Stimulated activated CD4-positive, alpha-beta T cell treated with anti-CD3 and anti-CD28 coated beads, Interleukin-4, amount 100 ng/mL, for 24 hours (primary cell): ENCODE measurements around the gene PDE8B.

Source experiments
- DNase-seq: peaks from one replicate; pipeline ENCODE4 v3.0.0-alpha.2; 2020

Gene PDE8B, protein sequence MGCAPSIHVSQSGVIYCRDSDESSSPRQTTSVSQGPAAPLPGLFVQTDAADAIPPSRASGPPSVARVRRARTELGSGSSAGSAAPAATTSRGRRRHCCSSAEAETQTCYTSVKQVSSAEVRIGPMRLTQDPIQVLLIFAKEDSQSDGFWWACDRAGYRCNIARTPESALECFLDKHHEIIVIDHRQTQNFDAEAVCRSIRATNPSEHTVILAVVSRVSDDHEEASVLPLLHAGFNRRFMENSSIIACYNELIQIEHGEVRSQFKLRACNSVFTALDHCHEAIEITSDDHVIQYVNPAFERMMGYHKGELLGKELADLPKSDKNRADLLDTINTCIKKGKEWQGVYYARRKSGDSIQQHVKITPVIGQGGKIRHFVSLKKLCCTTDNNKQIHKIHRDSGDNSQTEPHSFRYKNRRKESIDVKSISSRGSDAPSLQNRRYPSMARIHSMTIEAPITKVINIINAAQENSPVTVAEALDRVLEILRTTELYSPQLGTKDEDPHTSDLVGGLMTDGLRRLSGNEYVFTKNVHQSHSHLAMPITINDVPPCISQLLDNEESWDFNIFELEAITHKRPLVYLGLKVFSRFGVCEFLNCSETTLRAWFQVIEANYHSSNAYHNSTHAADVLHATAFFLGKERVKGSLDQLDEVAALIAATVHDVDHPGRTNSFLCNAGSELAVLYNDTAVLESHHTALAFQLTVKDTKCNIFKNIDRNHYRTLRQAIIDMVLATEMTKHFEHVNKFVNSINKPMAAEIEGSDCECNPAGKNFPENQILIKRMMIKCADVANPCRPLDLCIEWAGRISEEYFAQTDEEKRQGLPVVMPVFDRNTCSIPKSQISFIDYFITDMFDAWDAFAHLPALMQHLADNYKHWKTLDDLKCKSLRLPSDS

DNA sequence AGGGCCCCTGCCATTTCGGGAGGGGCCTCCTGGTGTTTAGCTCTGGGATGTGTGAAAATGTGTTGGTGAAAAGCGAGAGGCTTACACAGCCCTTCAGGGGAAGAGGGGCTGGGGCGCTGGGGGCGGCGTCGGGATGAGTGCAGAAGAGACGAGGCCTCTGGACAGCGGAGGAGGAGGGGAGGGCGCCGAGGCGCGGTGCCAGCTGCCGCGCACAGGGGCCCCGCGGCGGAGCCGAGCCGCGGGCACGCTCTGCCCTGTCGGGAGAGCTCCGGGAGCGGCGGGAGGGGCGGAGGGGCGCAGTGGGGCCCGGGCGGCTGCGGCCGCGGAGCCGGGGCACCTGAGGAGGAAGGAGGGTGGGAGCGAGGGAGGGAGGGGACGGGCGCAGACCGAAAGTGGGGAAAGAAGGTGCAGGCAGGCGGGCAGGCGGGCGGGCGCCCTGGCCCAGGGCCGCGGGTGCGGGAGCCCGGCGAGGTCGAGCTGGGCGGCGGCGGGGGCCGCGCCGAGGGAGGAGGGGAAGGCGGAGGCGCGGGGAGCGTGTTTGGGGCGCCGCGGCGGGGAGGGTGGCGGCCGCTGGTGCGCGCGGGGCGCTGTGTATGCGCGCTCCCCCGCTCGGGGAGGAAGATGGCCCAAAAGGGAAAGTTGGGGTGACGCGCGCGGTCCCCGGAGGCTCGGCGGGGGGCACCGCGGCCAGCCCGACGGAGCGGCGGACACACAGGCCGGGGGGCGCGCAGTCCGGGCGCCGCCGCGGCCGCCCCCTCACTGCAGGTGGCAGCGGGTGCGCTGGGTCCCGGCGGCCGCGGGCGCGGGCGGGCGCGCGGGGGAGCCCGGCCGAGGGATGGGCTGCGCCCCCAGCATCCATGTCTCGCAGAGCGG lies at the start of gene PDE8B:
Gene PDE8B (plus strand): TSS at position 590 of the 873 bp plus-strand sequence. CDS start 246 bp downstream, at position 836.
- no peak for DNase-seq

DNA sequence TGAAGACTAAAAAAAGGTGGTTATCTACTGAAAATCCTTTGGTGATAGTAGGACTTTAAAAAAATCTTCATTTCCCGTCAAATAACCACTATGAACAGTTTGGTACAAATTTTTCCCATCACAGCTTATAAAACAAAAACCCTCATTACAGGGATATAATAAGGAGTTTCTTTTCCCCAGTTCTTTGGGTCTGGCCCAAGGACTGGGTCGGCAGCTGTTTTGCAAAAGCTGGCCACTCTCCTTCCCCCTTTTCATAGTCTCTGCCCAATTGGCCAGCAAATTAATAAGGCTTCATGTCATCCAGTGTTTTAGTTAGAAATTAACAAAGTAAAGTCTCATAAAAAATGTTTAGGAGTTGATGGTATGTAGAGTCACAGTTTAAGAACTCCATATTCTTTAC lies 47.0 kb upstream of the PDE8B start:
- no peak for DNase-seq

DNA sequence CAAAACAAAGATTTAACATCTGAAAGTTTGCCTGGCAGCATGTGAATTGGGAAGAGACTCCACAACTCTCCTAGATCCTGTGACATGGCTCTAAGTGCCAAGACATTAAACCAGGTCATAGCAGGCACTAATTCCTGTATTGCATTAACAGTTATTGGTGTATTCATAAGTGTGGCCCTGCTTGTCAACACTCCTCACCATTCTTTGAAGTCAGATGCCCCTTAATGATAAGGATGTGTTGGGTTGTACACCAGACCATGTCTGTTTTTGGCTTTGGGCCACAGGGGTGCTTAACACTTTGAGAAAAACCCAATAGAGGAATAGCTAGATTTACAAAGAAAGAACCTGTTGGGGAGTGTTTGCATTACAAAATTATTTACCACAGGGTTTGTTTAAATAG lies 43.4 kb upstream of the PDE8B start:
- DNase-seq = no peak

DNA sequence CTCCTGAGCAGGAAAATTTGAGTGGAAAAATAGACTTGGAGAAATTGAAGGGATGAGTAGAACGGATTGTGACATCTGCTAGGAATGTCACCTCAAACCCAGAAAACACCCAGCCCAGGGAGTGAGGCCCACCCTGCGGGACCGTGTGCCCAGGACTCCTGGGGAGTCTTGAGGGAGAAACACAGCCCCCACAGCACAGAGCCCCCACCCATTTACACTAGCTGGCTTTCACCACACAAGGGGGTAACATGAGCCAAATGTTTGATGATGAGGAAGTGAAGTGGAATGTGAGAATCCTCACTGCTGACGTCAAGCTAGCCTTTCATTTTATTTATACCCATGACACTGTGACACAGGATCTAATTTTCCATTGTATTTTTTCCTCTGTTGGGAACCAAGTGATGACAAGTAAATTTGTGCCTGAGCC lies 42.8 kb upstream of the PDE8B start:
- DNase-seq = no peak

DNA sequence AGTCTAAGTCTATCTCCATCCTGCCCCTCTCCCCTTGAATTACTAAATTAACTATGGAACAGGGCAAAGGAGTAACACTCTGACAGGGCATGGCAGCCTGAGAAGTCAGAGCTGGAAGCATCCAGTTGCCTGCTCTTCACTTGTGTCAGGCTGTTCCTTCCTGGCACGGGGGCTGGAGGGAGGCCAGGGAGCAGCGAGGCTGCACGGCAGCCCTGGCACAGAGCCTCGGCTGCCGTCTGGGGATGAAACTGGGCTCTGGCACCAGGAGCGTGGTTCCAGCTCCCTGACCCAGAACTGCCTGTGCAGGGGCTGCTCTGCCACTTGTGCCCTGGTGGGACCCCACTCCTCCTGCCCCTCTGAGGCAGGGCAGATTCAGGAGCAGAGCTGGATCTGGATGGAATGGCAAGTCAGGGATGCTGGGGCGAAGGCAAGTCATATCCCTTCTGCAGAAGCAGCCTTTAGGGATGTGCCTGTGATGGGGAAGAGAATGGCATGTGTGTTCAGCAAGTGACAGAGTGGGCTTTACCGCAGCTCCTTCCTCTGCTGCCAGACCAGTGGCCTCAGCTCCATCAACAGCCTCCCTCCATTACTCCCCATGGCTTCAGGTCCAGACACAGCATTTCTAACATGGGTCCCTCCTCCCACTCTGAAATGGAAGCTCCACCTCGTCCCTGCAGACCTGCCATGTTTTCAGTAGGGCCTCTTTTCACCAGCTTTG lies 42.2 kb upstream of the PDE8B start:
- no peak for DNase-seq

DNA sequence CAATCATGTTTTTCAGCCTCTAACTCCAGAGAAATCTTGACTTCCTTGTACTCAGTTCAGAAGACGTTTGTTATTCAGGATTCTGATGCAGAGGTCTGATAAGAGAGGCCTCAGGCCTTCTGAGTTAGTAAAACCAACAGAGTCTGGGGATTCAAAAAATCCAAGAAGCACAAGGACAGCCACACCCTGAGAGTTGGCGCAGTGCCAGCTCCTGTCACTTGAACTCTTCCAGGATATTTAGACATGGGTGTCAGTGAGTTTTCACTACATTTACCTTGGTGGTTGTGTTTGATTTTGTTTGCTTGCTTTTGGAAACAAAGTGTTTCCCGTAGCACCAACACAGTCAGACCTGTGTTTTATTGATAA lies 41.6 kb upstream of the PDE8B start:
- DNase-seq = no peak

DNA sequence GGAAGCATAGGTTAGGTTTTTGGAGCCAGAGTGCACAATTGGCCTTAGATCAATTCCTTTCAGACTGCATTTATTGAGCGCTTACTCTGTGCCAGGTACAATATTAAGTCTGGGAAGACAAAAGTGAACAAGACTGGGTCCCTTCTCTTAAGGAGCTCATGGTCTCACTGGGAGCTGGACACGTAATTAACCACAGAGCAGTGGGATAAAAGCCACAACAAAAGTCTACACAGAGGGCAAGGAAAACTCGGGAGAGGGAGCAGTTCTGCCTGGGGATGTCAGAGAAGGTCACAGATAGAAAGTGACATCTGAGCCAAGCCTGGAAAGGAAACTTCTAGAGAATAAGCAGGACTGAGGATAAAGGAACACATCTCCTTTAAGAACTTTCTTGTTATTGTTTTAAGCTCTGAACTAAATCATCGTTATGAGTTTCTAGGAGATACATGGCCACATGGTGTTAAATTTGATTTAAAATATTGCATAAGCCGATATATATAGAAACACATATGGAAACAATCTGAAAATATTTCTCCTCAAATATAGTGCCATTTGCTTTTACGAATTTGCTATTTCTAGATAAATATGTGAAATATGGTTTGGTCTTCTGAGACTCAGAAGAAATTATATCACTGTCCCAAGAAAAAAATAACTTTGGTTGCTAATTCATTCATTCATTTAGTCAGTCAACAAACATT lies 40.1 kb upstream of the PDE8B start:
- no peak for DNase-seq

DNA sequence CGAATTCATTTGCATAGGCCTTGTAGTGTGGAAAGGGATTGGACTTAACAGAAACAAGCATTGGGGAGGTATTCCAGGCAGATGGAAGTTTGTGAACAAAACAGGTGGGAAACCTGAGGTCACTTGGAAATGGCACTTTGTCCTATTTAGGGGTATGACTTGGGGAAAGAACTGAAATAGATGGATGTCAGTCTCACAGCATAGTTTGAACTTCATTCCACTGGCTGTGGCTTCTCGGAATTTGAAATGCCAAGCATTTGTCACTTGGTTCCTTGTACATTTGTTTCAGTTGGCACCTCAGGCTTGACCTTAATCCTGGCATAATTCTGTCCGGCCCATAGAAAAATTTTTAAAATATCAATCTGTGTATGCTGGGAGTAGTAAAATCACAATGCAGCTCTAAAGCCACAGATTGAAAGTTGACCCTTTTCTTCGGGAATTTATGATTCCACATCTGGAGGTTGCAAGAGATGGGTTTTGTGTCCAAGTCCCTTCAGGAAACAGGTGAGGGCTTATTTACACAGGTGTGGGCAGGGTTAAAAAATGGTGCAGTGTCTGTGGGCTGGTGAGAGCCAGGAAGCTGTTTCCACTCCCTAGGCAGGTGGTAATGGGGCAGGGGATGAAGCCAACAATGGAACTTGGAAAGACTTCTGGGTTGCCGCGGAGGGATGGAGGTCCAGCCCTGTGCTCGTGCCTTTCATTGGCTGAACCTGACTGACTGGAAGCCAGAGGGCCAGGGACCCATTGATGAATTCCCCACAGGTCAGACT lies 39.2 kb upstream of the PDE8B start:
- DNase-seq = no peak

DNA sequence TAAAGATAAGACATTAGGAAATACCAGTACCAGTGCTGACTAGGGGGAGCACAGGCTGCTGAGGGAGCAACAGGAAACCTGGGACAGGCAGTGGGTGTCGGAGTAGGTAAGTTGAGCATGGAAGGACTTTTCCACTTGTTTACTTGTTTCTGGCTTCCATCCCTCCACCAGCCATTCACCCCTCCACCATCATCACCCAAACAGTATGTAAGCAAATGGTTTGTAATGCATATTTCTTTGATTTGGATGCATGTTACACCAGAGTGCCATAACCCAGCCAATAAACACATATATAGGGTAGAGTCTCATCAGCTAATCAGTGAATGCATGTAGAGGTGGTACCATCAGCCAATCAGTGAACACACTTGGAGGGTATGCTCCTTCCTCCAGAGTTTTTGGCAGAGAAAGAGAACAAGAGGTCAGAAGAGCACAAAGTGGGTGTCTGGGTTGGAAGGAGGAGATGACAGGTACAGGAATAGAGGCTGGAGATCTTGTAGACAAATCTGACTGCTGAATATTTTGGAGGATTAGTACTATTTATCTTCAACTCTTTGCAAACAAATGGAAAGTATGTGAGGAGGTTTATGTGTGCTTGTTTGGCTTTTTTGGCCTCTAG lies 37.7 kb upstream of the PDE8B start:
- no peak for DNase-seq

DNA sequence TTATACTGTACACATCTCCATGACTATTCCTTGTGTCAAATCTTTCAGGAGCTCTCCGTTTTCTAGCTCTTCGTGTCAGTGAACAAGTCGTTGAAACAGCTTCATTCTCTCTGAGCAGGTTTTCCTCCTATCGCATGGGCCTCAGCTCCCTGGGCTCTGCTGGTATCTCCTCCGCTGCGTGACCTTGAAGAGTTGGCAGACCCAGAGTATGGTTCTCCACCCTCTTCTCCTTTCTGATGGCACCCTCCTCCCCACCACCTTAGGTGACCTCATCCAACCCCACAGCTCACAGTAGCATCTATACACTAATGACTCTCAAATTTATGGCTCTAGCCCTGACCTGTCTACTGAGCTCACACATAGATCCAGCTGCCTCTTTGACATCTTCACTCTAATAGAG lies 36.0 kb upstream of the PDE8B start:
- DNase-seq = no peak

DNA sequence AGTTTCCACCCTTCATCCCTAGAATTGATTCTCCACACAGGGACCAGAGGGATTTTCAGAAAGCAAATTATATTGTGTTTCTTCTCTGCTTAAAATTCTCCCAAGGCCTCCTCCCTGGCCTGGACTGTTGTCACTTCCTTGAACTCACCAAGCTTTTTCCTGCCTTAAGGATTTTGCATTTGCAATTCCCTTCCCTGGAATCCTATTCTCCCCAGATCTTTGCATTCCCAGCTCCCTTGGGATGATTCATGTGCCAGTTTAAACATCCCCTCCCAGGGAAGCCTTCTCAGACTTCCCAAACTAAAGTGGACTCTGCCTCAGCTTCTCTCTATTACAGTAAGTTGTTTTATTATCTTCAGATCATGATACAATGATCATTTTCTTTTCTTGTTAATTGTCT lies 35.2 kb upstream of the PDE8B start:
- no peak for DNase-seq

DNA sequence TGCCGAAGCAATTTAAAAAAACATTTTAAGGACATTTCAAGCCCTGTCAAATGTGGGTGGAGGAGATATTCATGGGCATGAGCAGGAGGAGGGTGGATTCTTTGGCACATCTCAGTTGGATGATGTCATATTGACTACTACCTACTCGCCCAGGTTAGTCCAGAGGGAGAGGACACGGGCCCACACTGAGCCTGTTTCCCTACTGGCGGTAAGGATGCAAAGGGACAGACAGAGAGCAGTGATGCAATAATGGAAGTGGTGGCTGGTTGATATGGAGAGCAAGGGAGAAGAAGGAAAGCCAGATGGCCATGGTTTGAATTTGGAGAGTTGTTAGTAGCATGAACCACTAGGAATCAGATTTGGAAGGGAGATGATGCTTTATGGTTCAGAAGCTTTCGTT lies 34.1 kb upstream of the PDE8B start:
- DNase-seq = no peak

DNA sequence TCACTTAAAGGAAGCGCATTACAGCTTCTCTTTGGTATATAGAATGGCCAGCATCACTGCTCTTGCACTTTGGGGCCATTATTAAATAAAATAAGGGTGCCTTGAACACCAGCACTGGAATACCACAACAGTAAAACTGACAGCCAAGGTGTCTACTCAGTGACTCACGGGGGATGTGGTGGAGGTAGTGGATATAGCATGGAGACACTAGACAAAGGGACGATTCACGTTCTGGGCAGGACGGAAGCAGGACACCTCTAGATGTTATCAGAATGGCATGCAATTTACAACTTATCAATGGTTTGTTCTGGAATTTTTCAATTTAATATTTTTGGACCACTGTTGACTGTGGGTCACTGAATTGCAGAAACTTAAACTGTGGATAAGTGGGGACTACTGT lies 32.9 kb upstream of the PDE8B start:
- DNase-seq = no peak

DNA sequence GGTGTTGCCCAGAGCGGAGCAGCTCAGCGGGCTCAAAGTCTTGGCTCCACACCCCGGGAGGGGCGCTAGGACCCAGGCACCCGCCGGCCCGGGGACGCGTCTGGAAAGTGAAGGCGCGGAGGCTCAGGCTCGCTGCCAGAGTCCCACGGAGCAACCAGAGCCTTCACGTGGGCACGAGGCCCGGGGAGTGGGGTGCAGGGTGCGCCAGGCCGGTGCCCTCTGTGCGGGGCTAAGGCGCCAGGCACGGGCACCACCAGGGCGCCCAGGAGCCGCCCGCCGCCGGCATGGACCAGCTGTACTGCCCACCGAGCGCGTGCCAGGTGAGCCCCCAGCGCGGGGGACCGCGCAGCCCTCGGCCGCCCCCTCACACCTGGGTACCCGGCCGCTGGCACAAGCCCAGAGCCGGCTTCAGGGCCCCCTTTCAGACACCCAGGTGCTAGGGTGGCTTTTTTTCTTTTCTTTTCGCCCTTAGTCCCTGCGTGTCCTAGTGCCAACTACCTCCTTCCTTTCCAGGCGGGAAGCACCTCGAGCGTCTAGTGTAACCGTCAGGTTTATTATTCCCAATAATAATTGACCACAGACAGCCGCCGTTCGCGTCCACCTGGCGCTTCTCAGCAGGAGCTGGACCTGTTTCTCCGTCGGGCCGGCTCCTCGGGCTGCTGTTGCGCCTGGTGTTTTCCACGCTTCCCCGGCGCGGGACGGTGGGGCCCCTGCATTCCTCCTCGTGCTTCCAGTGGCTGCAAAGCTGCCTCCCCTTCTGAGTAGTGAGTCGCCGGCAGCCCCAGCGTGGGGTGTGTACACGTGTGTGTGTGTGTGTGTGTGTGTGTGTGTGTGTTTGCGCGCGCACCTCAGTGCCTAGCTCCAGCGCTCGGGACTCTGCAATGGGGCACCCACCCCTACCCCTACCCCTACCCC lies 30.1 kb upstream of the PDE8B start:
- no peak for DNase-seq

DNA sequence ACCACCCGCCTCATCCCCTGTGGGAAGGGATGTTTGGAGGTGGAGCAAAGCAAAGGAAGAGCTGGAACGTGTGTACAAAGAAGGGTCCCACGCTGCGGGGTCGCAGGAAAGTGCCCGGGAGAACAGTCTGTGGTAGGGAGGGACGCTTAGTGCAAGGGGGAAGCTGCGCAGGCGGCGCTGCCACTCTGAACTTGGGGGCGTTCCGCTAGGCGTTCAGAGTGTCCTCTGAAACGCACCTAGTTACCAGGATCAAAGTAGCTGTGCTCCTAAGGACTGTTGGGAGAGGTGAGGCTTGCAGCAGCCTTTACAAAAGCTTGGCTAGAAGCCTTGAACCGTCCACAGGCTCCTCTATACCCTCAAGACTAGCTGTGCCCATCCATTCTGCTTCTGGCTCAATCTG lies 29.3 kb upstream of the PDE8B start:
- no peak for DNase-seq

DNA sequence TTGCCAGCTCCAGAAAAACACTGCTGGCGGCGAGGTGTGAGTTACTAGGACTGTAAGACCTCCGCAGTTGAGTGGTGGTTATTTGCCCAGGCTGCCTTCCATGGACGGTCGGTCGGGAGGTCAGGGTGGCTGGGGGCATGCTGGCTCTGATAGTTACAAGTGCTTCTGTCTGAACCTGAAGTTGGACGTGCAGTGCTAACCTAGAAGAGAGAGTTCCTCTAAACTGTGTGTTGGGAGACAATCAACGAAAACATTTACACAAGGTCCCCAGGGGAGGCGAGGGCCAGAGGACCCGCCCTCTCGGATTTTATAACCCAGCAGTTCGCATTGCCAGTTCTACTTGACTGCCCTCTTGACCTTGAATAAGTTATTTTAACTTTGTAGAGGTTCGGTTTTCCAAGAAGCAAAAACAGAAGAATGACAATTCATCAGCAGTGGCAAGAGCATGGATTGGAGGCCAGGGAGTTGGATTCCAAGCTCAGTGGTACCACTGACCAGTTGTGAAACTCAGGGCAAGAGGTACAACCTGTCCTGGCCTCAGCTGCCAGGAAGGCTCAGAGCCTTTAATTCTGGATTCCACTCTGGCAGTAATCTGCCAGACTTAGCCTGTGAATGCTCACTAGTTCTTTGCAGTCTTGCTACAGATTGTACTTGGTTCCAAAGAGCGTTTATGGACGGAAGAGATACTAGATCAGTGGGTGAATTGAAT lies 28.7 kb upstream of the PDE8B start:
- no peak for DNase-seq

DNA sequence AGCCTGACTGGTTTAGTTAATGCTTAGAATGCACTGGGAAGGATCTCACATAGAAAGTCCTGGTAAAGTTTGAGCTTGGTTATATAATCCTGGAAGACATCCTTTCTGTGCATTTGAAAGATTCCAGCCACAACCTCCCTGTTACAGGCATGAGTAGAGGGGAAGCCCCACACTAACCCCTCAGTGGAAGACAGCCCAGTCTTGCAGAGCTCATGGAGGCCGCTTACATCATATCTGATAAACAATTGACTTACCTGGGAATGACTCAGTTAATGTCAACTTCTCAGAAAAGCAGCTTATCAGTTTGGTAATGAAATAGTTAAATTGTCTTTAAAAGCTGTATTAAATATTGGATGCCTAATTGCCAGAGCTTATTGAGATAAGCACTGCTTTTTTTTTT lies 28.1 kb upstream of the PDE8B start:
- DNase-seq = no peak

DNA sequence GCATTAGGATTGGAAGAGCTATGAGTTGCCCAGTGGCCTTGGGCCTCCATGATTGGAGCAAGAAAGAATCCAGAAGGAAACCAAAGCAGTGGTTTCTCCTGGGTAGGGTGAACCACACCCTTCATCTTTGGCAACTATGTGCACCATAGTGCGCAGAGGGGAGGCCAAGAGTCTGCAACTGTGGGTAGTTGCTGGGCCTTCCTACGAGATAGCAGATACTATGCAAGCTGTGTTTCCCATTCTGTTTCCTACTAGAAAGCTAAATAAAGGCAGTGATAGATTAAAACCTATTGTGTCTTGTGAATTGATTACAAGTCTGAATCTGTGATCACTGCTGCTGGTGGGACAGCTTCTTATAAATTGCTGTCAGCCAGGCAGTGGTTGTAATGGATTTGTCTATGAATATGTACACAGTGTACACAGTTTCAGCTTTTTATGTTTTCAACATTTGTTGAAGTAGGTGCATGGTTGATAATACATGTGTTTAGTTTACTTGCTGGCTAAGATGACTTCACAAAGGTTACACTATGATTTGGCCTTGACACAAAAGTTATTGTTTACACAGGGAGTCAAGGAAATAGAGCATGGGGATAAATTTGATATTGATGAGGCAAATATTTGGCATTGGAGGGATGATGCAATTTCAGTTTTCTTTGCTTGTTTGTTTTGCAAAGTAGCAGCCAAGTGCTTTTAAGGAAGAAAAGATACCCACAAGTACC lies 23.7 kb upstream of the PDE8B start:
- no peak for DNase-seq
